ENCODE results near the gene TBCK. TPM values are rescaled to one million over a fixed set of nuclear protein-coding genes. Genes with fewer than 3 reads are reported as not detected.

TBCK gene
- total and polyA plus RNA-seq, 4 experiments from 2014 or later, result 23.7 to 62.3 (median 43.1) TPM

DNA sequence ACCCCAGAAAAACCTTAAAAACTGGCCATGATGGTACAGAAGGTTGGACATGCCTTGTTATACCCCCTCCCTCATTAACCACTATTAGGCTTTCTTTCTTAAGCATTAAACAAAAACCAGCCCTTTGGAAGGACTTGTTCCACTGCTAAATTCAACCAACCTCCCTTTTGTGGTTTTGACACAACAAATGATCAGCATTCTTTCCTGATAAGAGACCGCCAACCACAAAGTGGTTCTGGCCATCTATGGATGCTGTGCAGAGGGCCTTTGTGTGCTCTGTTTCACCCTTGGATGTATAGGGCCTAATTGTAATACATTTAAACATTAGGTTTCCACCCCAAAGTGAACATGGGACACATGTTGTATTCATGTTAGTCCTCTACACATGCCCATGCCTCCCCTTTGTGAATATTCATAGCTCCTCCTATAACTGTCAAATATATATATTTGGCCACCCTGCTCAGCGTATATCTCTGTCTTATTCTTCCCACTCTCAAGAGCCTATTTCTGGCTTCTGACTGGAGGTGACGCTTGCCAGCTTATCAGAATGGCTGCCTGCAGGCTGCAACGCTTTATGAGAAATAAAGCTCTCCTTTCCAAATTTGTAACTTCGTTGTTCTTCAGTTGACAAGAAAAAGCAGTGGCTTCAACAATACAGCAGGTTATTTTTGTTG lies 294.1 kb downstream of the TBCK start:
- H3K27ac Mint-ChIP-seq, result no peak overlapping the region

DNA sequence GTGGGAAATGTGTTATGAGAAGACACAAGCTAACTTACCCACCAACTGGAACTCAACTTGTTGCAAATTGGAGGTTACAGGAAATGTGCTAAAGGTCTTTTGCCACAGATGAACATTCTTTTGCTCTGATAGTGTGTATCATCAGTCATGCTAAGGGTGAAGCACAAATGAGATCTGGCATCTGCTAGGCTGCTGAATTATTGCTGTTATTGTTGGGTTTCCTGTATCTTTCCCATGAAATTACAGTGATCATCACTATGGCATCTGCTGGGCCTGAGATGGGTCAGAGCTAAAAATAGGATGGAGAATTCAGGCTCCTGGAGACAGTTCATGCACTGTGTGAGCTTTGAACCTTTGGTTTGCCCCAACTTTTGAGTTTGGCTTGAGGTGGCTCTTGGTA lies 296.2 kb downstream of the TBCK start:
- H3K4me3 ChIP-seq (ENCODE audit: low read length in 2 of 2), result no peak overlapping the region
- no peaks in the 10 kb centered on the region for H3K36me3 ChIP-seq (ENCODE audit: insufficient read depth, low read length)
- Mint-ChIP-seq H3K4me1 (no peaks in the 10 kb centered on the region), H3K27me3 (no peaks in the 10 kb centered on the region), H3K4me3 (no peak overlapping the region), H3K36me3 (no peaks in the 10 kb centered on the region), H3K9me3 (peaks cover 0 to 8% (median 6%) of the 10 kb centered on the region in 8 donors), H3K27ac (no peak overlapping the region)
- CTCF ChIA-PET (ENCODE audit: partially characterized antibody), result no interaction called here
- intact Hi-C loops (cut with micrococcal nuclease), result no loop called here
- no peaks in the 10 kb centered on the region for H3K4me1 ChIP-seq (ENCODE audit: insufficient read depth, low read length)
- POLR2A ChIA-PET (ENCODE audit: partially characterized antibody), result no interaction called here
- no peak for DNase-seq
- H3K9me3 ChIP-seq (ENCODE audit: control insufficient read depth in 1 of 2, low read length in 2 of 2), result no peaks in the 10 kb centered on the region
- H3K27me3 ChIP-seq (ENCODE audit: insufficient read depth, low read length), result no peaks in the 10 kb centered on the region
- H3K27ac ChIP-seq (ENCODE audit: low read depth, low read length), result no peak overlapping the region

More for the DNA sequence above, 294.1 kb downstream of the TBCK start:
- Mint-ChIP-seq H3K27me3 (no peaks in the 10 kb centered on the region), H3K36me3 (no peaks in the 10 kb centered on the region), H3K4me1 (no peaks in the 10 kb centered on the region), H3K4me3 (no peak overlapping the region), H3K9me3 (peaks cover 0 to 6% (median 3%) of the 10 kb centered on the region in 8 donors)
- ChIA-PET POLR2A (ENCODE audit: partially characterized antibody) (no interaction called here), CTCF (ENCODE audit: partially characterized antibody) (no interaction called here)
- Histone ChIP-seq H3K4me1 (ENCODE audit: insufficient read depth, low read length) (no peaks in the 10 kb centered on the region), H3K27me3 (ENCODE audit: insufficient read depth, low read length) (no peaks in the 10 kb centered on the region), H3K9me3 (ENCODE audit: control insufficient read depth in 1 of 2, low read length in 2 of 2) (no peaks in the 10 kb centered on the region), H3K4me3 (ENCODE audit: low read length in 2 of 2) (no peak overlapping the region), H3K36me3 (ENCODE audit: insufficient read depth, low read length) (no peaks in the 10 kb centered on the region), H3K27ac (ENCODE audit: low read depth, low read length) (no peak overlapping the region)
- intact Hi-C loops (cut with micrococcal nuclease), result no loop called here
- DNase-seq, result no peak

DNA sequence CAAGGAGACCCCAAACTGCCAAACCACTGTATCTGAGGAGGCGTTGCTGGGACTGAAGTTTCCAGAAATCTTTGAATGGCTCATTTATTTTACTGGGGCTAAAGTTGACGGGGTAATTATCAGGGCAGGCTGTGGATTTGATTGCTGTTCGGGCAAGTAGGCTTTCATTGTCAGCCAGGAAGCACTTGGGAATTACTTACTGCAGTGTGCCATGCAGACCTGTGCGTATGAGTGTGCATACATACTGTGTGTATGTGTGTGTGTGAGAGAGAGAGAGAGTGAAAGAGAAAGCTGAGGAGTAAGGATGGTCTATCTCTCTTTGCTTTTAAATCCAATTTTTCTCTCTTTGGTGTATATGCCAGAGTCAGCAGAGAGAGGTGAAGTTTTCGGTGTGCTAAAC lies 298.0 kb downstream of the TBCK start:
- Histone ChIP-seq H3K4me3 (ENCODE audit: low read length in 2 of 2) (no peak overlapping the region), H3K27me3 (ENCODE audit: insufficient read depth, low read length) (no peaks in the 10 kb centered on the region), H3K4me1 (ENCODE audit: insufficient read depth, low read length) (no peaks in the 10 kb centered on the region), H3K36me3 (ENCODE audit: insufficient read depth, low read length) (no peaks in the 10 kb centered on the region), H3K9me3 (ENCODE audit: control insufficient read depth in 1 of 2, low read length in 2 of 2) (no peaks in the 10 kb centered on the region), H3K27ac (ENCODE audit: low read depth, low read length) (no peak overlapping the region)
- intact Hi-C loops (cut with micrococcal nuclease), result no loop called here
- no peaks in the 10 kb centered on the region for H3K27me3 Mint-ChIP-seq
- H3K4me1 Mint-ChIP-seq, result no peaks in the 10 kb centered on the region
- CTCF ChIA-PET (ENCODE audit: partially characterized antibody), result no interaction called here
- H3K36me3 Mint-ChIP-seq, result peaks cover 0 to 3% of the 10 kb centered on the region in 2 donors
- no peak for DNase-seq
- H3K9me3 Mint-ChIP-seq, result peaks cover 0 to 21% (median 15%) of the 10 kb centered on the region in 8 donors
- no peak overlapping the region for H3K27ac Mint-ChIP-seq
- POLR2A ChIA-PET (ENCODE audit: partially characterized antibody), result no interaction called here
- H3K4me3 Mint-ChIP-seq, result no peak overlapping the region

DNA sequence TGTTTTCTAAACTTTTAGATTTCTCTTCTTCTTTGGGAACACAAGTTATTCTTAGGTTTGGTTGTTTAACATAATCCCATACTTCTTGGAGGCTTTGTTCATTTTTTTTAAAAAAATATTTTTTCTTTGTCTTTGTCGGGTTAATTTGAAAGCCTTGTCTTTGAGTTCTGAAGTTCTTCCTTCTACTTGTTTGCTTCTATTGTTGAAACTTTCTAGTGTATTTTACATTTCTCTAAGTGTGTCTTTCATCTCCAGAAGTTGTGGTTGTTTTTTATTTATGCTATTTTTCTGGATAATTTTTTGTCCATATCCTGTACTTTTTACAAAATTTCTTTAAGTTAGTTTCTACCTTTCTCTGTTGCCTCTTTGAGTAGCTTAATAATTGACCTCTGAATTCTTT lies 304.6 kb downstream of the TBCK start:
- DNase-seq, result no peak
- Mint-ChIP-seq H3K27ac (no peak overlapping the region), H3K27me3 (peaks cover 1 to 2% of the 10 kb centered on the region in 2 donors), H3K4me1 (no peaks in the 10 kb centered on the region), H3K4me3 (no peak overlapping the region), H3K9me3 (peaks cover 5 to 53% (median 41%) of the 10 kb centered on the region in 8 donors), H3K36me3 (peaks cover 2 to 3% of the 10 kb centered on the region in 2 donors)
- ChIA-PET CTCF (ENCODE audit: partially characterized antibody) (no interaction called here), POLR2A (ENCODE audit: partially characterized antibody) (no interaction called here)
- H3K4me1 ChIP-seq (ENCODE audit: insufficient read depth, low read length), result no peaks in the 10 kb centered on the region
- intact Hi-C loops (cut with micrococcal nuclease), result no loop called here
- H3K36me3 ChIP-seq (ENCODE audit: insufficient read depth, low read length), result no peaks in the 10 kb centered on the region
- H3K9me3 ChIP-seq (ENCODE audit: control insufficient read depth in 1 of 2, low read length in 2 of 2), result no peaks in the 10 kb centered on the region
- H3K4me3 ChIP-seq (ENCODE audit: low read length in 2 of 2), result no peak overlapping the region
- H3K27me3 ChIP-seq (ENCODE audit: insufficient read depth, low read length), result no peaks in the 10 kb centered on the region
- H3K27ac ChIP-seq (ENCODE audit: low read depth, low read length), result no peak overlapping the region

DNA sequence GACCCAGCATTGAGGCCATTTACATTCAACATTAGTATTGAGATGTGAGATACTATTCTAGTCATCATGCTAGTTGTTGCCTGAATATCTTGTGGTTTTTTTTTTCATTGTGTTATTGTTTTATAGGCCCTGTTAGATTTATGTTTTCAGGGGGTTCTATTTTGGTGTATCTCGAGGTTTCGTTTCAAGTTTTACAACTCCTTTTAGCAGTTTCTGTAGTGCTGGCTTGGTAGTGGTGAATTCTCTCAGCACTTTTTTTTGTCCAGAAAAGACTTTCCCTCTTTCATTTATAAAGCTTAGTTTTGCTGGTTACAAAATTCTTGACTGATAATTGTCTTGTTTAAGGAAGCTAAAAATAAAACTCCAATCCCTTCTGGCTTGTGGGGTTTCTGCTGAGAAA lies 305.2 kb downstream of the TBCK start:
- Histone ChIP-seq H3K36me3 (ENCODE audit: insufficient read depth, low read length) (no peaks in the 10 kb centered on the region), H3K27ac (ENCODE audit: low read depth, low read length) (no peak overlapping the region), H3K9me3 (ENCODE audit: control insufficient read depth in 1 of 2, low read length in 2 of 2) (no peaks in the 10 kb centered on the region), H3K4me1 (ENCODE audit: insufficient read depth, low read length) (no peaks in the 10 kb centered on the region), H3K4me3 (ENCODE audit: low read length in 2 of 2) (no peak overlapping the region), H3K27me3 (ENCODE audit: insufficient read depth, low read length) (no peaks in the 10 kb centered on the region)
- Mint-ChIP-seq H3K4me1 (no peaks in the 10 kb centered on the region), H3K4me3 (no peak overlapping the region), H3K9me3 (peaks cover 5 to 53% (median 41%) of the 10 kb centered on the region in 8 donors), H3K36me3 (peaks cover 2 to 3% of the 10 kb centered on the region in 2 donors), H3K27me3 (peaks cover 1 to 2% of the 10 kb centered on the region in 2 donors), H3K27ac (no peak overlapping the region)
- POLR2A ChIA-PET (ENCODE audit: partially characterized antibody), result no interaction called here
- no peak for DNase-seq
- intact Hi-C loops (cut with micrococcal nuclease), result no loop called here
- CTCF ChIA-PET (ENCODE audit: partially characterized antibody), result no interaction called here

DNA sequence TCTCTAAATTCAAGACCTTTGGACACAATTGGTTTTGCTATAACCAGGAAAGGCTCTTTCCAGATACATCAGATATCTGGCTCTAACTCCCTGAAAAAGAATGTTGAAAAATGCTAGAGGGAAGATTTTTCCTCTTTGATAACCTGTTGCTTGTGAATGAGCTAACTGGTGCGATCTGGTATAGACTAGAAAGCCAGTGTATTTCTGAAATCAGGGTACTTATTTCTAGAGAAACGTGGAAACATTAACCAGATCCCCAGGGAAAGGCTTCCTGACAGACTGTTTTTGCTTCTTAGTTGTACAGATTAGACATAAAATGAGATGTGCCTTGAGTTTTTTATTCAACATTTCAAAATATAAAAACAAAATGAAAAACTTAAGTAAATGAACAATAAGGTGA lies 313.0 kb downstream of the TBCK start:
- H3K4me1 Mint-ChIP-seq, result no peaks in the 10 kb centered on the region
- H3K9me3 ChIP-seq (ENCODE audit: control insufficient read depth in 1 of 2, low read length in 2 of 2), result no peaks in the 10 kb centered on the region
- ChIA-PET CTCF (ENCODE audit: partially characterized antibody) (no interaction called here), POLR2A (ENCODE audit: partially characterized antibody) (no interaction called here)
- no peaks in the 10 kb centered on the region for H3K27me3 ChIP-seq (ENCODE audit: insufficient read depth, low read length)
- no peak for DNase-seq
- no peaks in the 10 kb centered on the region for H3K4me1 ChIP-seq (ENCODE audit: insufficient read depth, low read length)
- peaks cover 0 to 6% (median 0%) of the 10 kb centered on the region in 8 donors for H3K9me3 Mint-ChIP-seq
- intact Hi-C loops (cut with micrococcal nuclease), result no loop called here
- H3K36me3 ChIP-seq (ENCODE audit: insufficient read depth, low read length), result no peaks in the 10 kb centered on the region
- H3K27me3 Mint-ChIP-seq, result no peaks in the 10 kb centered on the region
- no peak overlapping the region for H3K4me3 Mint-ChIP-seq
- no peak overlapping the region for H3K4me3 ChIP-seq (ENCODE audit: low read length in 2 of 2)
- H3K27ac Mint-ChIP-seq, result no peak overlapping the region
- H3K27ac ChIP-seq (ENCODE audit: low read depth, low read length), result no peak overlapping the region
- no peaks in the 10 kb centered on the region for H3K36me3 Mint-ChIP-seq

DNA sequence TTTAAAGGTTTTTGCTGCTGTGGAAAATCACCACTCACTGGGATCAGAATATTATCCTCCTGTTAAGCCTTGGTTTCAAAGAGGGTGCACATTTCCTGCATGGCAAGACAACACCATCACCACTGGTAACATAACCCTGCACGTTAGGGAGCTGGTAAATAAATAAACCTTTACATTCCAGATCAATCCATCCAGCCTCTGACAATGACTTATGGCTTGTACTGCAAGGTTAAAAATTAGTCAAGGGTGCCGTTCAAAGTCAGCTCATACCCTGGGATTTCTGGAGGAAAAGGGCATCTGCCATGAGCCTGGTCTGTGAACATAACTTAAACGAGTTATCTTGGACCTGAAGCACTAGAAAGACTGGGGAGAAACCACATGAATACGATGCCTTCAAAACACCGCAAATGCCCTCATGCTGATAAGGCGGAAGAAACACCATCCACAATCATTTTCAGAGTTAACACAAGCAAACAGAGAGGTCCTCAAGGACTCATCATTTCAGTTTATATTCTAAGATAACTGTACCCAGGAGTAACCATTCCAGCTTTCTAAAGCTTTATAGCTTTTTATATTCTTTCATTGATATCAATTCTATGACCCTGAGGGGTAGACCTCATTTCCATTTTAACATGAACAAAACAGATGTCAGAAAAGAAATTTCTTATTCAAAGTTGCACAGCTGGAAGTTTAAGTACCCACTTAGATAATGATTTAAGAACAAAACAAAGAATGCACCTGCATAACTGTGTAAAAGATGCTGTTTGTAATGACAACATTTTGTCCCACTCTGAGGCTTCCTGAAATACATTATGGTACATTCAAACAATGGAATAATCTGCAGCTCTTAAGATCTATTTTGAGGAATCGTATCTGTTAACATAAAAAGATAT lies 317.6 kb downstream of the TBCK start:
- H3K27me3 Mint-ChIP-seq, result no peaks in the 10 kb centered on the region
- Histone ChIP-seq H3K4me3 (ENCODE audit: low read length in 2 of 2) (no peak overlapping the region), H3K9me3 (ENCODE audit: control insufficient read depth in 1 of 2, low read length in 2 of 2) (no peaks in the 10 kb centered on the region), H3K27me3 (ENCODE audit: insufficient read depth, low read length) (no peaks in the 10 kb centered on the region), H3K4me1 (ENCODE audit: insufficient read depth, low read length) (no peaks in the 10 kb centered on the region), H3K27ac (ENCODE audit: low read depth, low read length) (no peak overlapping the region), H3K36me3 (ENCODE audit: insufficient read depth, low read length) (no peaks in the 10 kb centered on the region)
- H3K9me3 Mint-ChIP-seq, result peaks cover 0 to 2% (median 0%) of the 10 kb centered on the region in 8 donors
- no peak for DNase-seq
- intact Hi-C loops (cut with micrococcal nuclease), result no loop called here
- no peaks in the 10 kb centered on the region for H3K4me1 Mint-ChIP-seq
- no peak overlapping the region for H3K4me3 Mint-ChIP-seq
- CTCF ChIA-PET (ENCODE audit: partially characterized antibody), result no interaction called here
- POLR2A ChIA-PET (ENCODE audit: partially characterized antibody), result no interaction called here
- H3K36me3 Mint-ChIP-seq, result no peaks in the 10 kb centered on the region
- no peak overlapping the region for H3K27ac Mint-ChIP-seq
